IMR-90 (cell line): Measurements from ENCODE around the gene SLC46A1. TPM values are rescaled to one million over a fixed set of nuclear protein-coding genes. Genes with fewer than 3 reads are reported as not detected.

ENCODE experiments used
- ATAC-seq: fragments of 200-7000 bp; cut with Tn5 transposase; 2 replicates; pipeline ENCODE4 v1.9.1; 2020; ENCODE audit warnings: low read depth, mild to moderate bottlenecking, moderate library complexity
- BruUV-seq: library from RNA; stranded (reverse); fragments of 400-500 nt; replicated peaks from 2 replicates; lab custom pipeline; 2021; lab: Mats Ljungman, UMichigan
- CTCF ChIA-PET: fragments of 300-600 bp; formaldehyde crosslinking; extraction: SDS; loops from one replicate; lab custom pipeline; 2021; ENCODE audit warnings: antibody characterized with exemption; lab: Yijun Ruan, JAX
- POLR2A ChIA-PET: fragments of 300-600 bp; sonication (Branson Sonifier 250); formaldehyde crosslinking; loops from one replicate; lab custom pipeline; 2022; ENCODE audit warnings: antibody characterized with exemption; ENCODE audit not compliant: unreplicated experiment; lab: Charles Lee
- DNase-seq: peaks from one replicate; pipeline ENCODE4 v3.0.0; 2013
- H2AFZ ChIP-seq: replicated peaks from 2 replicates; pipeline ENCODE3; 2013; ENCODE audit warnings: low read length, mild to moderate bottlenecking; ENCODE audit not compliant: poor library complexity
- H2AK5ac ChIP-seq: 2 replicates; pipeline ENCODE4 v1.6.1; 2013; ENCODE audit warnings: low read depth, low read length, inconsistent platforms
- H2AK9ac ChIP-seq: replicated peaks from 2 replicates; pipeline ENCODE3; 2013; ENCODE audit warnings: mild to moderate bottlenecking, low read depth, low read length, moderate library complexity; ENCODE audit not compliant: poor library complexity
- H2BK120ac ChIP-seq: 2 replicates; pipeline ENCODE4 v1.6.1; 2013; ENCODE audit warnings: low read depth, low read length, inconsistent platforms
- H2BK15ac ChIP-seq: 3 replicates; pipeline ENCODE4 v1.6.1; 2013; ENCODE audit warnings: low read depth, low read length, inconsistent platforms
- H2BK20ac ChIP-seq: 2 replicates; pipeline ENCODE4 v1.6.1; 2013; ENCODE audit warnings: low read depth, mild to moderate bottlenecking, inconsistent platforms, low read length, moderate library complexity
- H2BK5ac ChIP-seq: 2 replicates; pipeline ENCODE4 v1.6.1; 2013; ENCODE audit warnings: mild to moderate bottlenecking, low read depth, low read length, inconsistent platforms; ENCODE audit not compliant: poor library complexity, severe bottlenecking
- H3K14ac ChIP-seq: replicated peaks from 2 replicates; pipeline ENCODE4 v1.6.1; 2013; ENCODE audit warnings: low read depth, low read length, inconsistent platforms
- H3K18ac ChIP-seq: 2 replicates; pipeline ENCODE4 v1.6.1; 2013; ENCODE audit warnings: low read depth, low read length, control low read depth
- H3K23ac ChIP-seq: 2 replicates; pipeline ENCODE4 v1.6.1; 2013; ENCODE audit warnings: low read depth, low read length, inconsistent platforms
- H3K27ac ChIP-seq: 2 replicates; pipeline ENCODE4 v1.5.1; 2013; ENCODE audit warnings: mild to moderate bottlenecking, control low read depth, low read length; ENCODE audit not compliant: insufficient read depth
- H3K27me3 ChIP-seq: 2 replicates; pipeline ENCODE4 v1.6.1; 2013; ENCODE audit warnings: low read length; ENCODE audit not compliant: control insufficient read depth, insufficient read depth
- H3K36me3 ChIP-seq: 2 replicates; pipeline ENCODE4 v1.6.1; 2013; ENCODE audit warnings: low read length, mixed read lengths; ENCODE audit not compliant: control insufficient read depth, insufficient read depth
- H3K4ac ChIP-seq: 2 replicates; pipeline ENCODE4 v1.6.1; 2013; ENCODE audit warnings: low read depth, low read length, inconsistent platforms
- H3K4me1 ChIP-seq: 2 replicates; pipeline ENCODE4 v1.6.1; 2013; ENCODE audit warnings: low read length, mixed read lengths; ENCODE audit not compliant: control insufficient read depth, insufficient read depth
- H3K4me2 ChIP-seq: 2 replicates; pipeline ENCODE4 v1.6.1; 2013; ENCODE audit warnings: low read depth, mild to moderate bottlenecking, control low read depth, low read length, moderate library complexity
- H3K4me3 ChIP-seq: 2 replicates; pipeline ENCODE4 v1.5.1; 2013; ENCODE audit warnings: low read depth, mild to moderate bottlenecking, control low read depth, low read length, moderate library complexity; ENCODE audit not compliant: insufficient read depth
- H3K56ac ChIP-seq: 2 replicates; pipeline ENCODE4 v1.6.1; 2013; ENCODE audit warnings: low read length, inconsistent platforms; ENCODE audit not compliant: insufficient read depth; ENCODE audit errors: extremely low read depth
- H3K79me1 ChIP-seq, 2 experiments: 2 replicates each; pipeline ENCODE4 v1.6.1; 2013; ENCODE audit warnings: low read length in 2 of 2, inconsistent platforms in 1 of 2, low read depth in 1 of 2
- H3K9ac ChIP-seq: 2 replicates; pipeline ENCODE4 v1.6.1; 2013; ENCODE audit warnings: low read depth, low read length, control low read depth
- H3K9me1 ChIP-seq: 2 replicates; pipeline ENCODE4 v1.6.1; 2013; ENCODE audit warnings: low read length, inconsistent platforms; ENCODE audit not compliant: insufficient read depth
- H3K9me3 ChIP-seq: 2 replicates; pipeline ENCODE4 v1.6.1; 2013; ENCODE audit warnings: low read length; ENCODE audit not compliant: control insufficient read depth, insufficient read depth
- H4K20me1 ChIP-seq: 2 replicates; pipeline ENCODE4 v1.6.1; 2013; ENCODE audit warnings: low read length, inconsistent platforms; ENCODE audit not compliant: insufficient read depth
- H4K5ac ChIP-seq: 2 replicates; pipeline ENCODE4 v1.6.1; 2013; ENCODE audit warnings: mild to moderate bottlenecking, low read depth, low read length, control low read depth
- H4K8ac ChIP-seq, 2 experiments: 2 replicates each; pipeline ENCODE4 v1.6.1; 2013; ENCODE audit warnings: low read depth in 2 of 2, low read length in 2 of 2, control low read depth in 1 of 2, inconsistent platforms in 1 of 2
- H4K91ac ChIP-seq: 2 replicates; pipeline ENCODE4 v1.6.1; 2013; ENCODE audit warnings: low read depth, low read length, inconsistent platforms; ENCODE audit not compliant: insufficient read depth
- BHLHE40 ChIP-seq: fragments of 150-350 bp; IDR thresholded peaks from 2 replicates; pipeline ENCODE4 v1.6.1; 2016; ENCODE audit warnings: mild to moderate bottlenecking, low read depth, low read length
- CEBPB ChIP-seq: IDR thresholded peaks from 2 replicates; pipeline ENCODE4 v1.6.1; 2012; ENCODE audit warnings: low read depth, low read length, improper control_type of control experiment
- CHD1 ChIP-seq: IDR thresholded peaks from 2 replicates; pipeline ENCODE4 v1.6.1; 2012; ENCODE audit warnings: low read depth, low read length, improper control_type of control experiment
- CTCF ChIP-seq: conservative IDR thresholded peaks from 2 replicates; pipeline ENCODE4 v1.5.1; 2012; ENCODE audit warnings: mild to moderate bottlenecking, low read depth, low read length, improper control_type of control experiment
- ELK1 ChIP-seq: fragments of 150-350 bp; IDR thresholded peaks from 2 replicates; pipeline ENCODE4 v1.6.1; 2016; ENCODE audit warnings: low read depth, mild to moderate bottlenecking, low read length, moderate library complexity, borderline replicate concordance
- FOS ChIP-seq: fragments of 150-350 bp; IDR thresholded peaks from 2 replicates; pipeline ENCODE4 v1.6.1; 2016; ENCODE audit warnings: low read depth, low read length
- MAFK ChIP-seq: IDR thresholded peaks from 2 replicates; pipeline ENCODE4 v1.6.1; 2012; ENCODE audit warnings: low read depth, low read length, improper control_type of control experiment
- MAZ ChIP-seq: IDR thresholded peaks from 2 replicates; pipeline ENCODE4 v1.6.1; 2012; ENCODE audit warnings: low read depth, mild to moderate bottlenecking, low read length, improper control_type of control experiment, moderate library complexity, borderline replicate concordance
- MXI1 ChIP-seq: IDR thresholded peaks from 2 replicates; pipeline ENCODE4 v1.6.1; 2012; ENCODE audit warnings: low read depth, mild to moderate bottlenecking, low read length, moderate library complexity, borderline replicate concordance
- NFE2L2 ChIP-seq: fragments of 150-350 bp; IDR thresholded peaks from 2 replicates; pipeline ENCODE4 v1.6.1; 2016; ENCODE audit warnings: low read depth, mild to moderate bottlenecking, low read length
- POLR2A ChIP-seq: IDR thresholded peaks from 2 replicates; pipeline ENCODE4 v1.6.1; 2012; ENCODE audit warnings: mild to moderate bottlenecking, low read depth, low read length
- RAD21 ChIP-seq: IDR thresholded peaks from 2 replicates; pipeline ENCODE4 v1.6.1; 2012; ENCODE audit warnings: low read length, improper control_type of control experiment
- RCOR1 ChIP-seq: IDR thresholded peaks from 2 replicates; pipeline ENCODE4 v1.6.1; 2012; ENCODE audit warnings: mild to moderate bottlenecking, low read length, improper control_type of control experiment; ENCODE audit not compliant: insufficient replicate concordance
- RFX5 ChIP-seq: IDR thresholded peaks from 2 replicates; pipeline ENCODE4 v1.8.0; 2012; ENCODE audit warnings: low read depth, mild to moderate bottlenecking, low read length, moderate library complexity
- SMC3 ChIP-seq: fragments of 150-350 bp; IDR thresholded peaks from 2 replicates; pipeline ENCODE4 v1.6.1; 2016; ENCODE audit warnings: low read depth, mild to moderate bottlenecking, antibody characterized with exemption, low read length, moderate library complexity
- USF2 ChIP-seq: fragments of 150-350 bp; IDR thresholded peaks from 2 replicates; pipeline ENCODE4 v1.6.1; 2017; ENCODE audit warnings: mild to moderate bottlenecking, antibody characterized with exemption, low read length, low read depth
- WGBS, 2 experiments: methylation state at CpG; one replicate each; pipeline versions ENCODE4 v1.1.5 to v1.1.7; 2013; ENCODE audit warnings: missing lambda C conversion rate in 2 of 2; ENCODE audit not compliant: insufficient read length in 1 of 2; ENCODE audit errors: extremely low coverage in 2 of 2; 5-methylcytosine and 5-hydroxymethylcytosine counted together
- dilution Hi-C: fragments of 300-500 bp; cut with HindIII; formaldehyde crosslinking; loops from one replicate; pipeline ENCODE4 v1.14.3; 2018; ENCODE audit warnings: low sequenced_read_pairs; ENCODE audit not compliant: unreplicated experiment
- in situ Hi-C: fragments of 300-500 bp; cut with MboI; formaldehyde crosslinking; loops from 3 replicates; pipeline ENCODE4 v1.14.3; 2019; ENCODE audit warnings: low sequenced_read_pairs, inconsistent platforms, mixed read lengths
- intact Hi-C: fragments of 100-400 bp; cut with micrococcal nuclease; formaldehyde crosslinking; loops from 2 replicates; pipeline ENCODE4 v1.10.0; 2022
- polyA plus RNA-seq, 3 experiments: library from polyadenylated mRNA; depleted of rRNA; stranded (reverse); fragments of >200 nt; gene quantifications; 2 replicates each; pipeline ENCODE4 v1.2.3, GENCODE V29; 2012; ENCODE audit warnings: low replicate concordance in 1 of 3
- total RNA-seq: library from RNA; depleted of rRNA; stranded (reverse); fragments of >200 nt; gene quantifications from 2 replicates; pipeline ENCODE4 v1.2.3, GENCODE V29; 2012

Gene SLC46A1
- total and polyA plus RNA-seq, 2 of the 4 experiments (the other 2 are of a cell fraction), result 2.7 to 3.9 TPM

GRCh38 chr17:28366605-28367004 lies 39.4 kb downstream of the SLC46A1 start:
- Histone ChIP-seq H2AK5ac (no peak overlapping the region), H3K79me1 (no peaks in the 10 kb centered on the region), H3K14ac (no peak overlapping the region), H3K4me3 (no peak overlapping the region), H3K9me1 (peaks cover 13% of the 10 kb centered on the region), H3K9ac (no peak overlapping the region), H2BK5ac (no peak overlapping the region), H4K20me1 (peaks cover 4% of the 10 kb centered on the region; the same call in 1 of the 2 replicates), H2AFZ (no peak overlapping the region), H3K4me1 (peaks cover 7% of the 10 kb centered on the region; the same call in 1 of the 2 replicates), H3K56ac (no peak overlapping the region), H3K27me3 (no peaks in the 10 kb centered on the region), H2BK15ac (no peak overlapping the region), H3K27ac (no peak overlapping the region), H4K8ac (no peak overlapping the region), H3K36me3 (peaks cover 9% of the 10 kb centered on the region), H3K23ac (no peak overlapping the region), H4K5ac (no peak overlapping the region), H2BK20ac (no peak overlapping the region), H2AK9ac (no peak overlapping the region), H3K4ac (no peak overlapping the region), H2BK120ac (no peak overlapping the region), H3K18ac (no peak overlapping the region), H3K4me2 (no peak overlapping the region), H3K9me3 (no peaks in the 10 kb centered on the region), H4K91ac (no peak overlapping the region)
- no peak for DNase-seq
- ChIA-PET CTCF (no interaction called here), POLR2A (no interaction called here)
- no peak for ATAC-seq
- no CpG with 5 or more reads among the region's 1 CpG for WGBS, 2 experiments
- BruUV-seq, result no TSS peak
- TF ChIP-seq POLR2A (no peak), ELK1 (no peak), CEBPB (no peak), RFX5 (no peak), NFE2L2 (no peak), MAFK (no peak), SMC3 (no peak), MAZ (no peak), MXI1 (no peak), CHD1 (no peak), RCOR1 (no peak), FOS (no peak), BHLHE40 (no peak), USF2 (no peak), CTCF (no peak), RAD21 (no peak)
- dilution Hi-C loops (no loop called here), intact Hi-C loops (no loop called here), in situ Hi-C loops (no loop called here)
